Gastrocnemius medialis (tissue), 4 donors: ENCODE measurements around the gene ZNF326.

Experiments used
- CTCF ChIP-seq, 5 experiments: fragments of 450-650 bp in 3 of 5; fragments of 200-600 bp in 2 of 5; sonication (generic) in 2 of 5; IDR thresholded peaks in 4 of 5; conservative IDR thresholded peaks in 1 of 5; 1 replicate in 4 of 5; 2 replicates in 1 of 5; pipeline ENCODE4 v1.5.1; 2016 to 2019; ENCODE audit warnings: antibody characterized with exemption in 5 of 5, mild to moderate bottlenecking in 3 of 5, moderate library complexity in 3 of 5
- POLR2A ChIP-seq, 2 donors: fragments of 450-650 bp; IDR thresholded peaks; one replicate each; pipeline ENCODE4 v1.6.1; 2017; ENCODE audit warnings: antibody characterized with exemption in 2 of 2, mild to moderate bottlenecking in 2 of 2, moderate library complexity in 2 of 2

- TF ChIP-seq CTCF (IDR thresholded peaks at IDR 0.05 in 4 of 5, conservative IDR thresholded peaks at IDR 0.05 in 1 of 5), result no peak
- no peak for TF ChIP-seq POLR2A (IDR thresholded peaks at IDR 0.05)
Measured at GRCh38 chr1:89971600-89971999, 23.3 kb upstream of the ZNF326 start.
